Natural killer cell (primary cell): ENCODE results near the gene DSTN. TPM values are rescaled to one million over a fixed set of nuclear protein-coding genes. Genes with fewer than 3 reads are reported as not detected.

Experiments
- ATAC-seq, 3 donors: fragments of 150-1000 bp in 2 of 3; fragments of 200-7000 bp in 1 of 3; cut with Tn5 transposase; 1 replicate in 1 of 3; 2 replicates in 2 of 3; pipeline ENCODE4 v1.10.0; 2021; ENCODE audit warnings: mild to moderate bottlenecking in 2 of 3, moderate library complexity in 2 of 3
- DNase-seq, 2 donors: peaks; one replicate each; pipeline versions ENCODE4 v3.0.0 to v3.0.0-alpha.2; 2013 to 2021; ENCODE audit warnings: mixed read lengths in 1 of 2
- H3K27ac ChIP-seq: one replicate; pipeline ENCODE4 v1.5.1; 2013; ENCODE audit warnings: mild to moderate bottlenecking, low read length
- H3K27me3 ChIP-seq: one replicate; pipeline ENCODE4 v1.6.1; 2013; ENCODE audit warnings: low read length; ENCODE audit not compliant: control insufficient read depth, insufficient read depth
- H3K36me3 ChIP-seq: one replicate; pipeline ENCODE4 v1.6.1; 2013; ENCODE audit warnings: low read length; ENCODE audit not compliant: control insufficient read depth, insufficient read depth
- H3K4me1 ChIP-seq: one replicate; pipeline ENCODE4 v1.6.1; 2013; ENCODE audit warnings: low read length; ENCODE audit not compliant: control insufficient read depth, insufficient read depth
- H3K4me3 ChIP-seq: one replicate; pipeline ENCODE4 v1.5.1; 2013; ENCODE audit warnings: low read length
- H3K9me3 ChIP-seq: one replicate; pipeline ENCODE4 v1.6.1; 2013; ENCODE audit warnings: low read length; ENCODE audit not compliant: control insufficient read depth, insufficient read depth
- H3K27ac Mint-ChIP-seq, 2 donors: one replicate each; pipeline ENCODE4 v1.8.0; 2022; ENCODE audit warnings: mild to moderate bottlenecking in 2 of 2, mixed read lengths in 2 of 2, moderate library complexity in 1 of 2
- H3K27me3 Mint-ChIP-seq, 2 donors: one replicate each; pipeline ENCODE4 v1.8.0; 2022; ENCODE audit warnings: low read depth in 2 of 2, mixed read lengths in 2 of 2
- H3K36me3 Mint-ChIP-seq: one replicate; pipeline ENCODE4 v1.8.0; 2022; ENCODE audit warnings: mixed read lengths
- H3K4me1 Mint-ChIP-seq, 2 donors: one replicate each; pipeline ENCODE4 v1.8.0; 2022; ENCODE audit warnings: mixed read lengths in 2 of 2
- H3K4me3 Mint-ChIP-seq: one replicate; pipeline ENCODE4 v1.8.0; 2022; ENCODE audit warnings: mild to moderate bottlenecking, moderate library complexity, mixed read lengths
- H3K9me3 Mint-ChIP-seq, 2 donors: one replicate each; pipeline ENCODE4 v1.8.0; 2022; ENCODE audit warnings: mixed read lengths in 2 of 2
- CTCF ChIP-seq: fragments of 200-600 bp; IDR thresholded peaks from one replicate; pipeline ENCODE4 v1.8.0; 2022; ENCODE audit warnings: antibody characterized with exemption
- WGBS: methylation state at CpG from one replicate; pipeline ENCODE4 v1.1.7; 2013; ENCODE audit warnings: missing lambda C conversion rate; ENCODE audit not compliant: insufficient coverage; 5-methylcytosine and 5-hydroxymethylcytosine counted together
- intact Hi-C: fragments of 100-400 bp; cut with micrococcal nuclease; formaldehyde crosslinking; loops from one replicate; pipeline ENCODE4 v1.14.2; 2022
- total RNA-seq, 4 donors: library from RNA; stranded (reverse); fragments of 120-200 nt in 1 of 4; gene quantifications; one replicate each; pipeline versions ENCODE4 v1.2.3 to v1.2.4, GENCODE V29; 2013 to 2022

The DSTN gene
- total RNA-seq, 3 donors from 2014 or later (not counting 1 experiment from before 2014, with no cell fraction given): 47.5 to 73.5 (median 70.0) TPM

GRCh38 chr20:17583126-17583525 lies 13.3 kb downstream of the DSTN start:
- intact Hi-C loops: no loop called here
- TF ChIP-seq CTCF: no peak
- Histone ChIP-seq H3K4me3 (no peak overlapping the region), H3K27ac (no peak overlapping the region), H3K27me3 (no peaks in the 10 kb centered on the region), H3K36me3 (peaks cover 2% of the 10 kb centered on the region), H3K9me3 (no peaks in the 10 kb centered on the region), H3K4me1 (peaks cover 14% of the 10 kb centered on the region)
- H3K27ac Mint-ChIP-seq: peak overlapping the region in 1 of 2 donors; percentile 57
- ATAC-seq (no peak), DNase-seq (no peak)
- H3K4me3 Mint-ChIP-seq: no peak overlapping the region
- no peaks in the 10 kb centered on the region for H3K27me3 Mint-ChIP-seq
- H3K4me1 Mint-ChIP-seq: peaks cover 43 to 55% of the 10 kb centered on the region in 2 donors
- no peaks in the 10 kb centered on the region for H3K36me3 Mint-ChIP-seq
- no peaks in the 10 kb centered on the region for H3K9me3 Mint-ChIP-seq
- 100% methylated on average over 3 of the region's 3 CpGs for WGBS

GRCh38 chr20:17584689-17585088 lies 14.8 kb downstream of the DSTN start:
- H3K27me3 ChIP-seq: no peaks in the 10 kb centered on the region
- TF ChIP-seq CTCF: no peak
- H3K4me1 Mint-ChIP-seq: peaks cover 37 to 53% of the 10 kb centered on the region in 2 donors
- no peak overlapping the region for H3K27ac ChIP-seq
- no peak for DNase-seq
- no peaks in the 10 kb centered on the region for H3K36me3 Mint-ChIP-seq
- H3K27me3 Mint-ChIP-seq: no peaks in the 10 kb centered on the region
- peak overlapping the region in 1 of 2 donors; percentile 19 for H3K27ac Mint-ChIP-seq
- H3K4me1 ChIP-seq: peaks cover 12% of the 10 kb centered on the region
- no peaks in the 10 kb centered on the region for H3K9me3 Mint-ChIP-seq
- no peaks in the 10 kb centered on the region for H3K9me3 ChIP-seq
- H3K4me3 ChIP-seq: no peak overlapping the region
- H3K4me3 Mint-ChIP-seq: no peak overlapping the region
- intact Hi-C loops: no loop called here
- H3K36me3 ChIP-seq: peaks cover 2% of the 10 kb centered on the region
- ATAC-seq: no peak

- intact Hi-C loops: no loop called here
- H3K27ac Mint-ChIP-seq: no peak overlapping the region
- peaks cover 21 to 44% of the 10 kb centered on the region in 2 donors for H3K4me1 Mint-ChIP-seq
- Histone ChIP-seq H3K9me3 (no peaks in the 10 kb centered on the region), H3K36me3 (peaks cover 2% of the 10 kb centered on the region), H3K4me3 (no peak overlapping the region), H3K27me3 (no peaks in the 10 kb centered on the region), H3K4me1 (peaks cover 2% of the 10 kb centered on the region), H3K27ac (no peak overlapping the region)
- TF ChIP-seq CTCF: no peak
- ATAC-seq (no peak), DNase-seq (no peak)
- whole genome bisulfite sequencing: 93% methylated on average over 2 of the region's 2 CpGs
- H3K4me3 Mint-ChIP-seq: no peak overlapping the region
- H3K27me3 Mint-ChIP-seq: no peaks in the 10 kb centered on the region
- no peaks in the 10 kb centered on the region for H3K9me3 Mint-ChIP-seq
- H3K36me3 Mint-ChIP-seq: no peaks in the 10 kb centered on the region
These were observed 16.4 kb downstream of the DSTN start for GRCh38 chr20:17586250-17586649.

GRCh38 chr20:17587148-17587547 lies 17.3 kb downstream of the DSTN start:
- Mint-ChIP-seq H3K4me3 (no peak overlapping the region), H3K27me3 (no peaks in the 10 kb centered on the region), H3K36me3 (no peaks in the 10 kb centered on the region), H3K4me1 (peaks cover 20 to 39% of the 10 kb centered on the region in 2 donors), H3K27ac (peak overlapping the region in 1 of 2 donors; percentile 21), H3K9me3 (no peaks in the 10 kb centered on the region)
- whole genome bisulfite sequencing: no CpG with 5 or more reads among the region's 1 CpG
- intact Hi-C loops: no loop called here
- Histone ChIP-seq H3K27me3 (no peaks in the 10 kb centered on the region), H3K27ac (no peak overlapping the region), H3K4me1 (no peaks in the 10 kb centered on the region), H3K36me3 (peaks cover 2% of the 10 kb centered on the region), H3K4me3 (no peak overlapping the region), H3K9me3 (no peaks in the 10 kb centered on the region)
- no peak for DNase-seq
- no peak for ATAC-seq
- no peak for TF ChIP-seq CTCF
